Stomach (tissue), 9 donors: ENCODE data around the gene SF1. TPM values are rescaled to one million over a fixed set of nuclear protein-coding genes. Genes with fewer than 3 reads are reported as not detected.

Source experiments
- DNase-seq, 2 donors: peaks; one replicate each; pipeline versions ENCODE4 v3.0.0 to v3.0.0-alpha.2; 2013 to 2019
- H3K27ac ChIP-seq, 5 donors: fragments of 200-600 bp in 4 of 5; sonication (generic) in 4 of 5; one replicate each; pipeline ENCODE4 v1.5.1; 2013 to 2019; ENCODE audit warnings: mild to moderate bottlenecking in 1 of 5, moderate library complexity in 1 of 5
- H3K27me3 ChIP-seq, 3 donors: fragments of 200-600 bp; sonication (generic); one replicate each; pipeline ENCODE4 v1.5.1; 2017 to 2019; ENCODE audit warnings: mixed run types in 1 of 3
- H3K36me3 ChIP-seq, 4 donors: fragments of 200-600 bp; sonication (generic); 1 replicate in 3 of 4; 2 replicates in 1 of 4; pipeline ENCODE4 v1.5.1; 2016 to 2019
- H3K4me1 ChIP-seq, 4 donors: fragments of 200-600 bp; sonication (generic); one replicate each; pipeline ENCODE4 v1.5.1; 2016 to 2019
- H3K4me3 ChIP-seq, 4 donors: fragments of 200-600 bp; sonication (generic) in 3 of 4; one replicate each; pipeline ENCODE4 v1.5.1; 2016 to 2019; ENCODE audit warnings: mild to moderate bottlenecking in 1 of 4
- H3K9me3 ChIP-seq, 4 donors: fragments of 200-600 bp; sonication (generic); one replicate each; pipeline ENCODE4 v1.5.1; 2016 to 2019
- CTCF ChIP-seq, 7 experiments: fragments of 450-650 bp in 4 of 7; fragments of 200-600 bp in 3 of 7; sonication (generic) in 3 of 7; IDR thresholded peaks; one replicate each; pipeline ENCODE4 v1.5.1; 2016 to 2019; ENCODE audit warnings: antibody characterized with exemption in 7 of 7, control low read depth in 2 of 7, mild to moderate bottlenecking in 1 of 7
- EP300 ChIP-seq: sonication (generic); formaldehyde crosslinking; IDR thresholded peaks from one replicate; pipeline ENCODE4 v1.6.1; 2017; ENCODE audit warnings: antibody characterized with exemption
- POLR2A ChIP-seq, 4 donors: fragments of 450-650 bp; IDR thresholded peaks; one replicate each; pipeline ENCODE4 v1.6.1; 2016; ENCODE audit warnings: antibody characterized with exemption in 4 of 4, control low read depth in 2 of 4, mild to moderate bottlenecking in 1 of 4, moderate library complexity in 1 of 4
- POLR2AphosphoS5 ChIP-seq, 3 donors: sonication (generic); formaldehyde crosslinking; IDR thresholded peaks; one replicate each; pipeline ENCODE4 v1.6.1; 2016; ENCODE audit warnings: antibody characterized with exemption in 3 of 3
- WGBS, 5 donors: extraction: QIAGEN DNeasy Blood & Tissue Kit in 3 of 5; methylation state at CpG; one replicate each; pipeline versions ENCODE4 v1.1.5 to v1.1.7; 2013 to 2018; 5-methylcytosine and 5-hydroxymethylcytosine counted together
- intact Hi-C: fragments of 100-400 bp; cut with DNase I; formaldehyde crosslinking; loops from one replicate; pipeline ENCODE4 v1.15.1; 2023; ENCODE audit warnings: low total_unique reads
- polyA plus RNA-seq, 3 donors: library from polyadenylated mRNA; stranded (reverse); fragments of 200-250 nt; gene quantifications; one replicate each; pipeline ENCODE4 v1.2.3, GENCODE V29; 2013
- total RNA-seq, 5 donors: library from RNA; depleted of rRNA; stranded (reverse); fragments of >200 nt; gene quantifications; one replicate each; pipeline versions ENCODE4 v1.1.0 to v1.2.3, GENCODE V29; 2014 to 2016
- donor health status: healthy with polysubstance abuse.
- donor health status: Bipolar disorder and iron deficiency.
- donor health status: healthy.

SF1 gene
- total and polyA plus RNA-seq, 8 donors = 57.5 to 341 (median 248) TPM

GRCh38 chr11:64760759-64761420 lies 17.5 kb downstream of the SF1 start:
- no peaks in the 10 kb centered on the region for H3K9me3 ChIP-seq
- peaks cover 41 to 78% (median 63%) of the 10 kb centered on the region in 4 donors for H3K4me1 ChIP-seq
- intact Hi-C loops = no loop called here
- H3K36me3 ChIP-seq = peaks cover 38 to 42% (median 39%) of the 10 kb centered on the region in 4 donors
- no peaks in the 10 kb centered on the region for H3K27me3 ChIP-seq
- peak in 1 of 2 donors; percentile 4 for DNase-seq
- peak overlapping the region in 4 of 5 donors; percentile 33 to 77 (median 55) for H3K27ac ChIP-seq
- no peak overlapping the region for H3K4me3 ChIP-seq
- 49 to 65% (median 61%) methylated on average over 7 of the region's 7 CpGs for WGBS, 5 donors
- TF ChIP-seq EP300 = no peak
- TF ChIP-seq CTCF (IDR thresholded peaks at IDR 0.05) = no peak
- no peak for TF ChIP-seq POLR2AphosphoS5 (IDR thresholded peaks at IDR 0.05)
- no peak for TF ChIP-seq POLR2A (IDR thresholded peaks at IDR 0.05)

- peaks cover 29 to 34% (median 32%) of the 10 kb centered on the region in 4 donors for H3K36me3 ChIP-seq
- peak within 1 kb of the TSS; percentile 6 to 77 (median 61) for H3K27ac ChIP-seq
- H3K27me3 ChIP-seq = no peaks in the 10 kb centered on the region
- DNase-seq = peak in 1 of 2 donors; percentile 90
- H3K9me3 ChIP-seq = no peaks in the 10 kb centered on the region
- intact Hi-C loops = no loop called here
- 36 to 51% (median 38%) methylated on average over 21 to 24 of the region's 24 CpGs for WGBS, 5 donors
- no peak for TF ChIP-seq CTCF (IDR thresholded peaks at IDR 0.05)
- no peak for TF ChIP-seq POLR2A (IDR thresholded peaks at IDR 0.05)
- peak in 1 of 3 donors; percentile 40 for TF ChIP-seq POLR2AphosphoS5 (IDR thresholded peaks at IDR 0.05)
- H3K4me3 ChIP-seq = peak within 1 kb of the TSS; percentile 14 to 35 (median 28)
- peaks cover 36 to 69% (median 56%) of the 10 kb centered on the region in 4 donors for H3K4me1 ChIP-seq
Measured at GRCh38 chr11:64759722-64760719, 18.3 kb downstream of the SF1 start, which contains the start of gene PYGM. TSS of gene PYGM (minus strand) at chr11:64759974. CDS start at chr11:64759898, 76 bp downstream.

DNA sequence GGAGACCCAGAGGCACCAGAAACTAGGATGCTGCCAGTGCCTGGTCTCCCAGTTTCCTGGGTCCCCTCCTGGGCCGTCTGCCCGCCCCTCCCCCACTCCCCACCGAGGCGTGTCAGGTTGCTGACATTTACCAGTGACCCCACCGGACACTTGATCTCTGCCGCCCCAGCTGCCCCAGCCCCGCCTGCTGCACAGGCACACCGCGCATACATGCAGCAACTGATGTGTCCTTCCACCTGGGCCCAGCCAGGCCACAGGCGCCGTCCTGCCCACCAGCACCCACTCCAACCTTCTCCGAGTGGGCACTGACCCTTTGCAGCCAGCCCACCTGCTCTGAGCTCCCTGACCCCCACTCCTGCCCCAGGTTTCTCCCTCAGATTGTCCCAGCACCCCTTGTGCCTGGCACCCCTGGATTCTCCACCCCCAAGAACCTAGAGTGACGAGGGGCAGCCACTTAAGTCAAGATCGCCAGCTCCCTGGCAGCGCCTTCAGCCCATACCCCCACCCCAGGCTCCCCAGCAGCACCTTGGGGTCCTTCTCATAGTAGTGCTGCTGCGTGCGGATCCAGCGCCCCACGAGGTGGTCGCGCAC lies 19.1 kb downstream of the SF1 start:
- Histone ChIP-seq H3K4me1 (peaks cover 29 to 61% (median 48%) of the 10 kb centered on the region in 4 donors), H3K27me3 (no peaks in the 10 kb centered on the region), H3K9me3 (no peaks in the 10 kb centered on the region), H3K36me3 (peaks cover 21 to 26% (median 24%) of the 10 kb centered on the region in 4 donors), H3K4me3 (peak overlapping the region; percentile 14 to 35 (median 28)), H3K27ac (peak overlapping the region in 4 of 5 donors; percentile 57 to 77 (median 68))
- DNase-seq = peak in 1 of 2 donors; percentile 25
- no peak for TF ChIP-seq CTCF (IDR thresholded peaks at IDR 0.05)
- no peak for TF ChIP-seq POLR2A (IDR thresholded peaks at IDR 0.05)
- TF ChIP-seq POLR2AphosphoS5 (IDR thresholded peaks at IDR 0.05) = no peak
- no peak for TF ChIP-seq EP300
- intact Hi-C loops = no loop called here
- 57 to 74% (median 63%) methylated on average over 13 to 21 of the region's 21 CpGs for WGBS, 5 donors
